Measurements from ENCODE around the gene CROCC. TPM values are rescaled to one million over a fixed set of nuclear protein-coding genes. Genes with fewer than 3 reads are reported as not detected.

Gene CROCC
- total RNA-seq, 1 experiment from 2014 or later: 19.4 TPM

DNA sequence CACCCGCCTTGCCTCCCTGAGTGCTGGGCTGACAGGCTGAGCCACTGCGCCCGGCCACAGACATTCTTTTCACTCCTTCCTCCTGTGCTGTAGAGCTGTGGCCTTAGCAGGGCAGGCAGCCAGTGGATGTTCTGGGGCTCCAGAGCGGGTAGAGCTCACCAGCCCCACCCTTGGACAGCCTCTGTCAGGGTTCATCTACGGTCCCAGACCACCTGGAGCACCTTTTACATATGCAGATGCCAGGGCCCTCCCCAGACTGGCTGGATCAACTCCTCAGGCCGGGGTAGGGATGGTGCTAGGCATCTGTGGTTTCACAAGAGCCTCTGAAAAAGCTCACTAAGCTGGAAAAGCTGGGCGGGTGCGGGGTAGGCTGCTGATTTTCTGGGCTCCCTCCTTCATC, 85.4 kb downstream of the CROCC start:
- Histone ChIP-seq H3K27me3 (no peaks in the 10 kb centered on the region), H3K9me3 (replicated peaks) (no peaks in the 10 kb centered on the region), H3K4me1 (peaks cover 34% of the 10 kb centered on the region), H3K27ac (no peak overlapping the region), H3K36me3 (peaks cover 22% of the 10 kb centered on the region), H3K4me3 (no peak overlapping the region)
- DNase-seq: no peak

- Histone ChIP-seq H3K4me1 (peaks cover 40% of the 10 kb centered on the region), H3K27ac (no peak overlapping the region), H3K4me3 (no peak overlapping the region), H3K36me3 (peaks cover 12% of the 10 kb centered on the region), H3K9me3 (replicated peaks) (no peaks in the 10 kb centered on the region), H3K27me3 (no peaks in the 10 kb centered on the region)
- no peak for DNase-seq
These were observed 86.6 kb downstream of the CROCC start for GRCh38 chr1:17008208-17008855.

DNA sequence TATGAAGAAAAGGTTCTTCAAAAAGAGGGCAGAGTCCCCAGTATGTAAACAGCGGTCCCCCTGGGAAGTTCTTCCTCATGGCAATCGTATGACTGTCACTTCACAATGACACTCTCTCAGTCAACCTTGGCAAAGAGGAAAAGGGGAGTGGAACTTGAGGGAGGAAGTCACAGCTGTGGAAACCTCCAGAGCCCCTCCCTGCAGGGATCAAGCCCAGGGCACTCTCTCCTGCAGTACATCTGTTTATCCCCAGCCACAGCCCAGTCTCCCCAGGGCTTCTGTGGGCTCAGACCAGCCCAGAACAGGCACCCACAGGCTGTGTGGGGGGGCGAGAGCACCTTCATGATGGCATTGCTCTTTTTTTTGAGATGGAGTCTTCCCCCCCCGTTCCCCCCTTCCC, 88.0 kb downstream of the CROCC start:
- Histone ChIP-seq H3K36me3 (peaks cover 8% of the 10 kb centered on the region), H3K4me3 (no peak overlapping the region), H3K4me1 (peaks cover 44% of the 10 kb centered on the region), H3K27me3 (no peaks in the 10 kb centered on the region), H3K27ac (no peak overlapping the region), H3K9me3 (replicated peaks) (no peaks in the 10 kb centered on the region)
- peak; percentile 75 to 80 for DNase-seq

GRCh38 chr1:17011092-17011438, 89.3 kb downstream of the CROCC start:
- Histone ChIP-seq H3K27me3 (no peaks in the 10 kb centered on the region), H3K9me3 (replicated peaks) (no peaks in the 10 kb centered on the region), H3K36me3 (no peaks in the 10 kb centered on the region; the same call in 1 of the 2 replicates), H3K4me1 (peaks cover 56% of the 10 kb centered on the region), H3K4me3 (peak overlapping the region; percentile 78), H3K27ac (peak overlapping the region; percentile 4; the same call in 1 of the 2 replicates)
- DNase-seq: peak in 1 of 2 experiments; percentile 33

- DNase-seq: peak; percentile 75 to 83
- Histone ChIP-seq H3K9me3 (replicated peaks) (no peaks in the 10 kb centered on the region), H3K4me3 (peak within 1 kb of the TSS; percentile 78), H3K27ac (peak within 1 kb of the TSS; percentile 99), H3K27me3 (no peaks in the 10 kb centered on the region), H3K4me1 (peaks cover 62% of the 10 kb centered on the region), H3K36me3 (no peaks in the 10 kb centered on the region)
These were observed 89.9 kb downstream of the CROCC start, which contains the start of gene ATP13A2 for GRCh38 chr1:17011439-17012307. ATP13A2 (minus strand) TSS chr1:17011928; CDS start chr1:17011738, 190 bp downstream.

DNA sequence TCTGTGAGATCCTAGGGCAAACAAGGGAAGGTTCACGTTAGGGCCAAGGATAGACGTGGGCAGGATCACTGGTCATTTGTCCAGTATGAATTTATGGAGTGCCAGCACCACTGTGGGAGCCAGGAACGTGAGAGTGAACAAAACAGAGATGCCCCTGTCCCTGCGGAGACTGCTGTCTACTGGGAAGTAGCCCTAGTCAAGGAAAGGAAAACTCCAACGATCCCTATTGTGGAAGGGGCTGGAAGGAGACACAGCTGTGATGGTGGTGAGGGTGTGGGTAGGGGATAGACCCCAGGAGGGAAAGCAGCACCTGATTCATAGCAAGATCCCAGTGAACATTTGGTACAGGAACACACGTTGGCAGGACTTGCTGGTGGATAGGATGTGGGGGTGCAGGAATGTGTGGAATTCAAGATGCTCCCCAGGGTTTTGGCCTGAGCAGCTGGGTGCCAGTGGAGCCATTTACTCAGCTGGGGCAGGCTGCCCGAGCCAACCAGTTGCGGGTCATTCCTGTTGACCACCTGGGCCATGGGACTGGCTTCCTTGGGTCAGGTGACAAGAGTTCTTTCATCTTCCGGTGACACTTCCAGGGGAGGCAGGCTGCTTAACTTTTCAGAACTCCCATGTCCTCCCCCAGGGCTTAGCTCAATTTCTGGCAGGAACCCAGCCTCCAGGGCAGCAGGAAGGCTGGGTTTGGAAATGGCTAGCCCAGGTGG, 91.2 kb downstream of the CROCC start:
- Histone ChIP-seq H3K4me1 (peaks cover 62% of the 10 kb centered on the region), H3K27me3 (no peaks in the 10 kb centered on the region), H3K4me3 (peak overlapping the region; percentile 78), H3K9me3 (replicated peaks) (no peaks in the 10 kb centered on the region), H3K36me3 (peaks cover 3% of the 10 kb centered on the region), H3K27ac (peak overlapping the region; percentile 99)
- DNase-seq: peak; percentile 79 to 87

DNA sequence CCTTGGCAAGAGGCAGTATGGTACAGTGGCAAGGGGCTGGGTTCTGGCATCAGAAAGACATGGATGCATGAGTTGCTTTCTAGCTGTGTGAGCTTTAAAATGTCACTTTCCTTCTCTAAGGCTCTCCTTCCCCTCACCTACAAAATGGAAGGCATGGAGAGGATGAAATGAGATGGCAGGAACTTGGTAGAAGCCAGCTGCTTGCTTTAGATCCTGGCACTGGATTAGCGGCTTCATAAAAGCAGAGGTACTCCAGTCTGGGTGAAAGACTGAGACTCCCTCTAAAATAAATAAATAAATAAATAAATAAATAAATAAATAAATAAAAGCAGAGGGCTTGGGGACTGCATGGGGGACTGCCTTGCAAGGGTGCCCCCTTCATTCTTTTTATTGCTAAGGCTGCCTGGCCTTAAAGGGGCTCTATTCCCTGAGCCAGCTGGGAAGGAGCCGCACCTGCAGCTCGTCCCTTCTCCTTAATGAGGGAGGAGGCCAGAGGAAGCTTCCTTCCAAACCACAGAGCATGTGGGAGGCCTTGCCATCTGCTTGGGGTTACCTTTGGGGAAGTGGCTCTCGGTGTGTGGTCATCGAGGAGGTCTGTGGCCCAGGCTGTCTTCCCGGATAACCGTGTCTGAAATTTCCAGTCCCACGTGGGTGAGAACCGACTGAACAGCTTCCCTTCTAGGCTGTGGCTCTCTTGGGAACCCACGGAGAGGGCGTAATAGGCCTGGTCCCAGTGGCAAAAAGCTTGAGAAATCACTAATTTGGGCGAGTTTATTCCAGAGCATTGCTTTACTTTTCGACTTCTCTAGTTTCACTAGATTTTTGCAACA, 92.0 kb downstream of the CROCC start:
- H3K4me1 ChIP-seq: peaks cover 62% of the 10 kb centered on the region
- DNase-seq: peak; percentile 87
- no peaks in the 10 kb centered on the region for H3K27me3 ChIP-seq
- peaks cover 10% of the 10 kb centered on the region for H3K36me3 ChIP-seq
- peak overlapping the region; percentile 13 for H3K4me3 ChIP-seq
- H3K9me3 ChIP-seq (replicated peaks): no peaks in the 10 kb centered on the region
- H3K27ac ChIP-seq: peak overlapping the region; percentile 99

DNA sequence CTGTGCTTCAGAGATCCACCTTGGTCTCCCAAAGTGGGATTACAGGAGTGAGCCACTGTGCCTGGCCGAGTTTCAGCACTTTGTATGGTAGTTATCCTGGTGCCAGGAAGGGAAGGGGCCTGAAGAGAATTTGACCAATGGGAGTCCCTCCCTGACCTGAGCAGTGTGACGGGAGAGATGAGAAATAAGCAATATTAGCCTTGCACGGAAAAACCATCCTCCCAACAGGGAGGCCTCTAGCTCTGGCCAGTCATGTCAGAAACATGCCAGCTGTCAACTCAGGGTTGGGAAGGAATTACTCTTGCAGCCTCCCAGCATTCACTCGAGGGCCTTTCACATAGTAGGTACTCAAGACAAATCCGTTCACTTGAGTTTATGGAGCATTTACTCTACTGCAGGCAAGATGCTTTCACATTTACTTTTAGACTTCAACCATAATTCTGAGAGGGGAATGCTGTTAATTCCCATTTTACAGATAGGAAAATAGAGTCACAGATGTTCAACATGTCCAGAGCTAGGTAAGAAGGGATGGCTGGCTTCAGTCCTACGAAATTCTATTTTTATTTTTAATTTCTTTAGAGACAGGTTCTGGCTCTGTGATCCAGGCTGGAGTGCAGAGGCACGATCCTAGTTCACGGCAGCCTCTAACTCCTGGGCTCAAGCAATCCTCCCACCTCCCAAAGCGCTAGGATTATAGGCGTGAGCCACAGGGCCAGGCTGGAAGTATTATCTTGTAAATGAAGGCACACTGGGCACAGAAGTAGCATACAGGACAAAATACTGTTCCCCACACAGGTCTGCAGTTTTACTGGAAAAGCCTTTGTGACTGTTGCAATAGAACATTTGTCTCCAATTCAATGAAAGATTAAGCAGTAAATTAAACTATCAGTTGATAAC, 93.2 kb downstream of the CROCC start:
- Histone ChIP-seq H3K36me3 (peaks cover 22% of the 10 kb centered on the region), H3K27me3 (no peaks in the 10 kb centered on the region), H3K27ac (peak overlapping the region; percentile 99), H3K4me3 (peak overlapping the region; percentile 18), H3K9me3 (replicated peaks) (no peaks in the 10 kb centered on the region), H3K4me1 (peaks cover 53% of the 10 kb centered on the region)
- peak; percentile 68 to 76 for DNase-seq

DNA sequence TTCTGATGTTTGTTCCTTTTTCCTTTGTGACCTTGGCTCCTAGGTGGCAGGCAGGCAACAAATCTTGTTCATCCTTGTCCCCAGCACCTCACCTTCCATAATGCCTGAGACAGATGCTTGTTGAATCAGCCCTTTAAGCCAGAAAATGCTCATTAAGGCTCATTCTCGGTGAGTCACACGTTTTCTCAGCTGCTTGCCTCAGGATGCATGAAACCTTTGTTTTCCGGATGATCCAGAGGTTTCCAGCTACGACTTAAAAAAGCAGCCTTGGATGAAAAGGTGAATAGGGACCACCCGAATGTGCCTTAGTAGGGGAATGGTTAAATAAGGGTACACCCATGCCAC, 94.6 kb downstream of the CROCC start:
- DNase-seq: peak; percentile 87 to 97
- Histone ChIP-seq H3K4me3 (no peak overlapping the region; the same call in 1 of the 2 replicates), H3K27ac (peak overlapping the region; percentile 99)

GRCh38 chr1:17017435-17017834, 95.7 kb downstream of the CROCC start:
- Histone ChIP-seq H3K4me1 (peaks cover 40% of the 10 kb centered on the region), H3K36me3 (peaks cover 47% of the 10 kb centered on the region), H3K9me3 (replicated peaks) (no peaks in the 10 kb centered on the region)

More for the DNA sequence above, 94.6 kb downstream of the CROCC start:
- no peaks in the 10 kb centered on the region for H3K27me3 ChIP-seq
- H3K4me1 ChIP-seq: peaks cover 46% of the 10 kb centered on the region
- peaks cover 35% of the 10 kb centered on the region for H3K36me3 ChIP-seq
- H3K9me3 ChIP-seq (replicated peaks): no peaks in the 10 kb centered on the region

GRCh38 chr1:17018849-17019248, 97.1 kb downstream of the CROCC start:
- peaks cover 61% of the 10 kb centered on the region for H3K36me3 ChIP-seq
- peaks cover 26% of the 10 kb centered on the region for H3K4me1 ChIP-seq
- no peak for DNase-seq

More at GRCh38 chr1:17017435-17017834, 95.7 kb downstream of the CROCC start:
- no peak for DNase-seq
- Histone ChIP-seq H3K27me3 (no peaks in the 10 kb centered on the region), H3K27ac (peak overlapping the region; percentile 99; the same call in 1 of the 2 replicates), H3K4me3 (no peak overlapping the region)

DNA sequence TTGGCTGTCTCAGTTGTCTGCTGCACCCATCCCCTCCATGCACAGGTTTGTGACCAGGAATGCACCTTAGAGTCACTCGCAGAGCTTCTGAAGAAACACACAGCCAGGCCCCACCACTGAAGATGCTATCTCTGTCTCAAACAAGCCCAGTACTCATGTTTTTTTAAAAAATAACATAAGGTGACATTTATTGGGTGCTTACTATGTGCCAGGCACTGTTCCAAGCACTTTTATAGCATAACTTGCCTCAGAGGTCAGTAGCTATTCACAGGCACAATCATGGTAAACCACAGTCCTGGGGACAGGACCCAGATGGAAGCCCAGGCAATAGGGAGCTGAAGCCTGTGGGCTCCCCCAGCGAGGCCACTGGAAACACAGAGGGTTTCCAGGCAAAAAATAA, 98.8 kb downstream of the CROCC start:
- Histone ChIP-seq H3K4me1 (peaks cover 17% of the 10 kb centered on the region), H3K9me3 (replicated peaks) (no peaks in the 10 kb centered on the region), H3K27ac (no peak overlapping the region), H3K27me3 (no peaks in the 10 kb centered on the region), H3K36me3 (peaks cover 73% of the 10 kb centered on the region), H3K4me3 (no peak overlapping the region)
- DNase-seq: no peak

More at GRCh38 chr1:17018849-17019248, 97.1 kb downstream of the CROCC start:
- no peaks in the 10 kb centered on the region for H3K9me3 ChIP-seq (replicated peaks)
- no peak overlapping the region for H3K27ac ChIP-seq
- H3K27me3 ChIP-seq: no peaks in the 10 kb centered on the region
- no peak overlapping the region for H3K4me3 ChIP-seq

- H3K36me3 ChIP-seq: peaks cover 84% of the 10 kb centered on the region
- no peak overlapping the region for H3K27ac ChIP-seq
- no peak overlapping the region for H3K4me3 ChIP-seq
- no peaks in the 10 kb centered on the region for H3K9me3 ChIP-seq (replicated peaks)
- no peak for DNase-seq
- H3K4me1 ChIP-seq: peaks cover 8% of the 10 kb centered on the region; the same call in 1 of the 2 replicates
- no peaks in the 10 kb centered on the region for H3K27me3 ChIP-seq
These were observed 100.2 kb downstream of the CROCC start for GRCh38 chr1:17021896-17022295.

Data from SJCRH30 (cell line).